Esophagus muscularis mucosa (tissue), 4 donors: ENCODE measurements around the gene SIK2.

ENCODE experiments used
- CTCF ChIP-seq, 3 experiments: fragments of 200-600 bp in 2 of 3; fragments of 450-650 bp in 1 of 3; sonication (generic) in 2 of 3; IDR thresholded peaks; one replicate each; pipeline ENCODE4 v1.5.1; 2017 to 2019; ENCODE audit warnings: antibody characterized with exemption in 3 of 3, mild to moderate bottlenecking in 2 of 3, moderate library complexity in 1 of 3
- EP300 ChIP-seq: sonication (generic); formaldehyde crosslinking; IDR thresholded peaks from one replicate; pipeline ENCODE4 v1.6.1; 2017; ENCODE audit warnings: antibody characterized with exemption
- POLR2A ChIP-seq: fragments of 450-650 bp; IDR thresholded peaks from one replicate; pipeline ENCODE4 v1.6.1; 2017; ENCODE audit warnings: antibody characterized with exemption, moderate library complexity, mild to moderate bottlenecking, low read depth

DNA sequence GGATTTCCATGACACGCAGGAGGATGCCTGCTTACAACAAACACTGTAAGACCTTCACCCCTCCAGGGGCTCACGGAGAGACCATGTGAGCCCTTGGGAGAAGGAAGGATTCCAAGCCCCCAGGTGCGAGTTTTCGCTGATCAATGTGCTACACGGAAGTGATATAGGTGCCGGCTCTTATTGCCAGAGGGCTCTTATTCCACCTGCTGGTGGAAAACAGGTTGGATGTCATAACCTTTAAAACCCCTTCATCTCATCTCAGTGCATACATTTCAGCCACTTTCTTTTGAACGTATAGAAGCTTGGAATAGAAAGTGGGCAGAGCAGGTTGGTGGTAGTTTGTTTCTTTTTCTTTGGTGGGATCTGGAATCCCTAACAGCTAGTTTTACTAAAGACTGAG lies 35.9 kb upstream of the SIK2 start:
- TF ChIP-seq CTCF (IDR thresholded peaks at IDR 0.05) (no peak), EP300 (no peak), POLR2A (no peak)
